NCI-H510A treated with DMSO at 0.1 percent for 48 hours (cell line): Measurements from ENCODE around the gene SLC22A4.

Experiments used
- DNase-seq: peaks from one replicate; lab custom pipeline; 2025; lab: John Stamatoyannopoulos, UW

Gene SLC22A4

GRCh38 chr5:132275367-132276220 lies 18.6 kb upstream of the SLC22A4 start:
- no peak for DNase-seq

- no peak for DNase-seq
These were observed 16.9 kb upstream of the SLC22A4 start for GRCh38 chr5:132277256-132277655.

GRCh38 chr5:132277971-132278853 lies 16.0 kb upstream of the SLC22A4 start:
- no peak for DNase-seq

- DNase-seq = no peak
These were observed 14.4 kb upstream of the SLC22A4 start for GRCh38 chr5:132279801-132280200.

- no peak for DNase-seq
These were observed 13.6 kb upstream of the SLC22A4 start for GRCh38 chr5:132280371-132281240.

GRCh38 chr5:132281856-132282614 lies 12.2 kb upstream of the SLC22A4 start:
- DNase-seq = no peak

GRCh38 chr5:132283423-132284043 lies 10.7 kb upstream of the SLC22A4 start:
- DNase-seq = peak; percentile 10

- no peak for DNase-seq
These were observed 5.1 kb upstream of the SLC22A4 start for GRCh38 chr5:132289097-132289496.

GRCh38 chr5:132291026-132291425 lies 3.2 kb upstream of the SLC22A4 start:
- no peak for DNase-seq

GRCh38 chr5:132293066-132293991 lies 865 bp upstream of the SLC22A4 start:
- peak; percentile 83 for DNase-seq

GRCh38 chr5:132294728-132295504 lies 722 bp downstream of the SLC22A4 start:
- DNase-seq = peak; percentile 1

GRCh38 chr5:132295505-132296411 lies 1.6 kb downstream of the SLC22A4 start:
- no peak for DNase-seq

- no peak for DNase-seq
These were observed 2.3 kb downstream of the SLC22A4 start for GRCh38 chr5:132296412-132297016.

GRCh38 chr5:132297211-132297940 lies 3.2 kb downstream of the SLC22A4 start:
- DNase-seq = no peak

- no peak for DNase-seq
These were observed 4.4 kb downstream of the SLC22A4 start for GRCh38 chr5:132298298-132299212.

- no peak for DNase-seq
These were observed 5.7 kb downstream of the SLC22A4 start for GRCh38 chr5:132299917-132300316.
